ENCODE results near the gene MYMX. TPM values are rescaled to one million over a fixed set of nuclear protein-coding genes. Genes with fewer than 3 reads are reported as not detected.

The MYMX gene
- total RNA-seq, 1 donor from 2014 or later, result not detected

GRCh38 chr6:44258325-44258863 lies 41.7 kb downstream of the MYMX start:
- Mint-ChIP-seq H3K4me1 (ENCODE audit: unreplicated experiment) (peaks cover 55% of the 10 kb centered on the region), H3K27me3 (ENCODE audit: unreplicated experiment) (no peaks in the 10 kb centered on the region), H3K36me3 (ENCODE audit: unreplicated experiment) (peaks cover 30% of the 10 kb centered on the region), H3K9me3 (ENCODE audit: unreplicated experiment) (no peaks in the 10 kb centered on the region), H3K4me3 (ENCODE audit: unreplicated experiment) (peak overlapping the region; percentile 82), H3K27ac (ENCODE audit: unreplicated experiment) (peak overlapping the region; percentile 92)
- no peak for DNase-seq (ENCODE audit: extremely low spot score, unreplicated experiment)
- TF ChIP-seq CTCF (IDR thresholded peaks at IDR 0.05), result no peak

GRCh38 chr6:44258921-44259320 lies 42.2 kb downstream of the MYMX start:
- TF ChIP-seq CTCF (IDR thresholded peaks at IDR 0.05), result no peak
- Mint-ChIP-seq H3K27ac (ENCODE audit: unreplicated experiment) (peak overlapping the region; percentile 92), H3K27me3 (ENCODE audit: unreplicated experiment) (no peaks in the 10 kb centered on the region), H3K9me3 (ENCODE audit: unreplicated experiment) (no peaks in the 10 kb centered on the region), H3K4me1 (ENCODE audit: unreplicated experiment) (peaks cover 56% of the 10 kb centered on the region), H3K4me3 (ENCODE audit: unreplicated experiment) (no peak overlapping the region), H3K36me3 (ENCODE audit: unreplicated experiment) (peaks cover 25% of the 10 kb centered on the region)
- DNase-seq (ENCODE audit: extremely low spot score, unreplicated experiment), result no peak

- TF ChIP-seq CTCF (IDR thresholded peaks at IDR 0.05), result no peak
- Mint-ChIP-seq H3K9me3 (ENCODE audit: unreplicated experiment) (no peaks in the 10 kb centered on the region), H3K27ac (ENCODE audit: unreplicated experiment) (no peak overlapping the region), H3K4me3 (ENCODE audit: unreplicated experiment) (no peak overlapping the region), H3K27me3 (ENCODE audit: unreplicated experiment) (no peaks in the 10 kb centered on the region), H3K4me1 (ENCODE audit: unreplicated experiment) (peaks cover 55% of the 10 kb centered on the region), H3K36me3 (ENCODE audit: unreplicated experiment) (peaks cover 17% of the 10 kb centered on the region)
- DNase-seq (ENCODE audit: extremely low spot score, unreplicated experiment), result no peak
Observed at GRCh38 chr6:44260011-44260410, 43.3 kb downstream of the MYMX start.

- Mint-ChIP-seq H3K4me1 (ENCODE audit: unreplicated experiment) (peaks cover 48% of the 10 kb centered on the region), H3K27me3 (ENCODE audit: unreplicated experiment) (no peaks in the 10 kb centered on the region), H3K27ac (ENCODE audit: unreplicated experiment) (no peak overlapping the region), H3K36me3 (ENCODE audit: unreplicated experiment) (peaks cover 15% of the 10 kb centered on the region), H3K4me3 (ENCODE audit: unreplicated experiment) (no peak overlapping the region), H3K9me3 (ENCODE audit: unreplicated experiment) (no peaks in the 10 kb centered on the region)
- TF ChIP-seq CTCF (IDR thresholded peaks at IDR 0.05), result no peak
- DNase-seq (ENCODE audit: extremely low spot score, unreplicated experiment), result no peak
Observed at GRCh38 chr6:44260451-44261297, 43.9 kb downstream of the MYMX start.

GRCh38 chr6:44261581-44261980 lies 44.9 kb downstream of the MYMX start:
- no peaks in the 10 kb centered on the region for H3K27me3 Mint-ChIP-seq (ENCODE audit: unreplicated experiment)
- H3K36me3 Mint-ChIP-seq (ENCODE audit: unreplicated experiment), result peaks cover 15% of the 10 kb centered on the region

More at GRCh38 chr6:44261581-44261980, 44.9 kb downstream of the MYMX start:
- Mint-ChIP-seq H3K4me3 (ENCODE audit: unreplicated experiment) (no peak overlapping the region), H3K27ac (ENCODE audit: unreplicated experiment) (no peak overlapping the region), H3K9me3 (ENCODE audit: unreplicated experiment) (no peaks in the 10 kb centered on the region), H3K4me1 (ENCODE audit: unreplicated experiment) (peaks cover 39% of the 10 kb centered on the region)
- TF ChIP-seq CTCF (IDR thresholded peaks at IDR 0.05), result no peak
- DNase-seq (ENCODE audit: extremely low spot score, unreplicated experiment), result no peak
